ENCODE measurements around the gene SCARB1.
A peak's percentile ranks its signal among the peaks of the same experiment; 100 is the strongest.

SCARB1 gene

GRCh38 chr12:124741211-124741610 lies 122.5 kb downstream of the SCARB1 start:
- DNase-seq: no peak

GRCh38 chr12:124740691-124741137 lies 123.0 kb downstream of the SCARB1 start:
- peak; percentile 17 for DNase-seq

- DNase-seq: peak; percentile 10
Observed at GRCh38 chr12:124739953-124740561, 123.6 kb downstream of the SCARB1 start.

- DNase-seq: peak; percentile 78
Observed at GRCh38 chr12:124738636-124739467, 124.8 kb downstream of the SCARB1 start.

- no peak for DNase-seq
Observed at GRCh38 chr12:124737772-124738635, 125.7 kb downstream of the SCARB1 start.

- DNase-seq: no peak
Observed at GRCh38 chr12:124737040-124737419, 126.6 kb downstream of the SCARB1 start.

- no peak for DNase-seq
Observed at GRCh38 chr12:124736115-124737039, 127.3 kb downstream of the SCARB1 start.

GRCh38 chr12:124734224-124734788 lies 129.4 kb downstream of the SCARB1 start:
- peak; percentile 77 for DNase-seq

- DNase-seq: no peak
Observed at GRCh38 chr12:124733086-124733485, 130.6 kb downstream of the SCARB1 start.

- peak; percentile 70 for DNase-seq
Observed at GRCh38 chr12:124732275-124733075, 131.2 kb downstream of the SCARB1 start.

GRCh38 chr12:124731869-124732268 lies 131.8 kb downstream of the SCARB1 start:
- DNase-seq: no peak

- peak; percentile 57 for DNase-seq
Observed at GRCh38 chr12:124730455-124730932, 133.2 kb downstream of the SCARB1 start.

- no peak for DNase-seq
Observed at GRCh38 chr12:124727922-124728321, 135.7 kb downstream of the SCARB1 start.

GRCh38 chr12:124727264-124727800 lies 136.3 kb downstream of the SCARB1 start:
- peak; percentile 81 for DNase-seq

All from eye (tissue), 1 donor.